Psoas muscle (tissue), 8 donors: ENCODE data around the gene C2CD2. TPM values are rescaled to one million over a fixed set of nuclear protein-coding genes. Genes with fewer than 3 reads are reported as not detected.

Source experiments
- ATAC-seq, 4 donors: fragments of 200-7000 bp; cut with Tn5 transposase; one replicate each; pipeline ENCODE4 v1.9.1; 2020; ENCODE audit warnings: moderate library complexity in 3 of 4, mild to moderate bottlenecking in 2 of 4
- DNase-seq, 2 donors: peaks; one replicate each; pipeline ENCODE4 v3.0.0-alpha.2; 2020
- H3K27ac ChIP-seq: fragments of 200-600 bp; one replicate; pipeline ENCODE4 v1.8.0; 2022
- H3K27me3 ChIP-seq, 3 donors: fragments of 200-600 bp in 1 of 3; one replicate each; pipeline versions ENCODE4 v1.6.1 to v1.8.0; 2013 to 2022; ENCODE audit warnings: low read length in 2 of 3, mild to moderate bottlenecking in 2 of 3, moderate library complexity in 1 of 3; ENCODE audit not compliant: insufficient read depth in 3 of 3
- H3K36me3 ChIP-seq, 2 donors: fragments of 200-600 bp in 1 of 2; one replicate each; pipeline versions ENCODE4 v1.6.1 to v1.8.0; 2013 to 2022; ENCODE audit warnings: low read depth in 1 of 2, mild to moderate bottlenecking in 1 of 2, moderate library complexity in 1 of 2; ENCODE audit not compliant: insufficient read depth in 1 of 2
- H3K4me1 ChIP-seq: fragments of 200-600 bp; one replicate; pipeline ENCODE4 v1.8.0; 2022
- H3K4me3 ChIP-seq: fragments of 200-600 bp; one replicate; pipeline ENCODE4 v1.8.0; 2022; ENCODE audit warnings: mild to moderate bottlenecking
- H3K9me3 ChIP-seq: fragments of 200-600 bp; one replicate; pipeline ENCODE4 v1.8.0; 2022
- WGBS, 3 donors: extraction: QIAGEN DNeasy Blood & Tissue Kit; methylation state at CpG; one replicate each; pipeline versions ENCODE4 v1.1.6 to v1.1.7; 2013; 5-methylcytosine and 5-hydroxymethylcytosine counted together
- intact Hi-C, 2 donors: fragments of 100-400 bp; cut with DNase I; formaldehyde crosslinking; loops; one replicate each; pipeline versions ENCODE4 v1.11.0 to v1.14.2; 2022
- polyA plus RNA-seq, 3 donors: library from polyadenylated mRNA; stranded (reverse); fragments of 200-250 nt; gene quantifications; one replicate each; pipeline ENCODE4 v1.2.3, GENCODE V29; 2013
- total RNA-seq, 4 donors: library from RNA; stranded (reverse); fragmentation: NEBNext Ultra II Directional in 2 of 4; extraction: Animal tissue kit (Norgen Biotek cat#: 25700) in 2 of 4; gene quantifications; one replicate each; pipeline versions ENCODE4 v1.2.1 to v1.2.4, GENCODE V29; 2021 to 2023
- TF ChIP-seq, protein P1 (sequence below): fragments of 200-600 bp; IDR thresholded peaks from one replicate; pipeline ENCODE4 v1.8.0; 2022; ENCODE audit warnings: antibody characterized with exemption
- donor health status: healthy with polysubstance abuse.
- donor health status: DM: no; HTN: no; CAD: no; lungs with moderate emphysema.
- donor health status: Bipolar disorder and iron deficiency.
- donor health status: healthy.
- donor health status: DM: yes; HTN: yes; CAD: no.
- donor health status: DM: no; HTN: no; CAD: no.
- donor health status: DM: no; HTN: no; CAD: no.
- donor health status: DM: yes; HTN: yes; CAD: no.

Gene C2CD2
- total and polyA plus RNA-seq, 7 donors = 1.6 to 6.6 (median 3.2) TPM

- intact Hi-C loops = no loop called here
- Histone ChIP-seq H3K4me1 (no peaks in the 10 kb centered on the region), H3K4me3 (peak overlapping the region; percentile 24)
These were observed 30.6 kb downstream of the C2CD2 start for GRCh38 chr21:41923186-41923585.

GRCh38 chr21:41921021-41921420 is 32.8 kb downstream of the C2CD2 start:
- no peaks in the 10 kb centered on the region for H3K4me1 ChIP-seq
- H3K27me3 ChIP-seq = no peaks in the 10 kb centered on the region
- no peak for DNase-seq
- H3K4me3 ChIP-seq = no peak overlapping the region
- H3K36me3 ChIP-seq = peaks cover 0 to 18% of the 10 kb centered on the region in 2 donors
- no peaks in the 10 kb centered on the region for H3K9me3 ChIP-seq
- H3K27ac ChIP-seq = no peak overlapping the region
- TF ChIP-seq, protein P1, sequence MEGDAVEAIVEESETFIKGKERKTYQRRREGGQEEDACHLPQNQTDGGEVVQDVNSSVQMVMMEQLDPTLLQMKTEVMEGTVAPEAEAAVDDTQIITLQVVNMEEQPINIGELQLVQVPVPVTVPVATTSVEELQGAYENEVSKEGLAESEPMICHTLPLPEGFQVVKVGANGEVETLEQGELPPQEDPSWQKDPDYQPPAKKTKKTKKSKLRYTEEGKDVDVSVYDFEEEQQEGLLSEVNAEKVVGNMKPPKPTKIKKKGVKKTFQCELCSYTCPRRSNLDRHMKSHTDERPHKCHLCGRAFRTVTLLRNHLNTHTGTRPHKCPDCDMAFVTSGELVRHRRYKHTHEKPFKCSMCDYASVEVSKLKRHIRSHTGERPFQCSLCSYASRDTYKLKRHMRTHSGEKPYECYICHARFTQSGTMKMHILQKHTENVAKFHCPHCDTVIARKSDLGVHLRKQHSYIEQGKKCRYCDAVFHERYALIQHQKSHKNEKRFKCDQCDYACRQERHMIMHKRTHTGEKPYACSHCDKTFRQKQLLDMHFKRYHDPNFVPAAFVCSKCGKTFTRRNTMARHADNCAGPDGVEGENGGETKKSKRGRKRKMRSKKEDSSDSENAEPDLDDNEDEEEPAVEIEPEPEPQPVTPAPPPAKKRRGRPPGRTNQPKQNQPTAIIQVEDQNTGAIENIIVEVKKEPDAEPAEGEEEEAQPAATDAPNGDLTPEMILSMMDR = no peak
- ATAC-seq = no peak
- intact Hi-C loops = no loop called here
- 32 to 62% (median 38%) methylated on average over 7 of the region's 7 CpGs for WGBS, 3 donors

More at GRCh38 chr21:41923186-41923585, 30.6 kb downstream of the C2CD2 start:
- DNase-seq = no peak
- Histone ChIP-seq H3K27ac (peak overlapping the region; percentile 68), H3K27me3 (no peaks in the 10 kb centered on the region), H3K36me3 (no peaks in the 10 kb centered on the region), H3K9me3 (no peaks in the 10 kb centered on the region)
- ATAC-seq = no peak
- WGBS, 3 donors = 72 to 75% (median 73%) methylated on average over 8 of the region's 8 CpGs
- TF ChIP-seq, protein P1 = no peak

DNA sequence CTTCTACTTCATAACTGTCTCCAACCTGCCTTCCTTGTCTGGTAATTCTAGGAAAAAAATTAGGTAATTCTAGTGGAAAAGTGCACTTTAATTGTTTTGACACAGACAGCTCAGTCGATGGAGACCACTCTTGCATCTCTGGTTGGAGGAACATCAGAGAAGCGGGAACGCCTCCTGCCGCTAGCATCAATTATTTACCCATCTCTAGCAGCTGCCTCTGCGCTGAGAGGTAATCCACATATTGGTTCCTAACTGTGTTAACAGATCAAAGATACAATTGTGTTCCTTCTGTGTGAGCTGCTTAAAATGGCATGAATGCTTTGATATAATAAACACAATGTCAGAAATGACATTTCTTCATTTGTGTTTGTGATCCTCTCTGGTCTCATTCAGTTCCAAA is 33.3 kb downstream of the C2CD2 start:
- no peak overlapping the region for H3K27ac ChIP-seq
- H3K4me3 ChIP-seq = no peak overlapping the region
- no peaks in the 10 kb centered on the region for H3K4me1 ChIP-seq
- H3K27me3 ChIP-seq = no peaks in the 10 kb centered on the region
- peaks cover 0 to 21% of the 10 kb centered on the region in 2 donors for H3K36me3 ChIP-seq
- TF ChIP-seq, protein P1 = no peak
- no peaks in the 10 kb centered on the region for H3K9me3 ChIP-seq
- intact Hi-C loops = no loop called here
- DNase-seq (no peak), ATAC-seq (no peak)
- 82 to 90% (median 88%) methylated on average over 5 of the region's 5 CpGs for WGBS, 3 donors

GRCh38 chr21:41919666-41920398 is 34.0 kb downstream of the C2CD2 start:
- Histone ChIP-seq H3K36me3 (peaks cover 0 to 23% of the 10 kb centered on the region in 2 donors), H3K9me3 (no peaks in the 10 kb centered on the region), H3K4me3 (no peak overlapping the region), H3K4me1 (no peaks in the 10 kb centered on the region), H3K27ac (no peak overlapping the region), H3K27me3 (no peaks in the 10 kb centered on the region)
- no peak for ATAC-seq
- 93 to 94% (median 94%) methylated on average over 15 of the region's 15 CpGs for WGBS, 3 donors
- no peak for DNase-seq
- intact Hi-C loops = no loop called here
- TF ChIP-seq, protein P1 = no peak
